Testis (tissue), 3 donors: ENCODE data around the gene BAK1. TPM values are rescaled to one million over a fixed set of nuclear protein-coding genes. Genes with fewer than 3 reads are reported as not detected.
A peak's percentile ranks its signal among the peaks of the same experiment; 100 is the strongest.

Experiments used
- DNase-seq: peaks from one replicate; pipeline ENCODE4 v3.0.0-alpha.2; 2019
- H3K27ac ChIP-seq, 2 donors: fragments of 200-600 bp; sonication (generic); one replicate each; pipeline ENCODE4 v1.5.1; 2019
- H3K27me3 ChIP-seq: fragments of 200-600 bp; sonication (generic); one replicate; pipeline ENCODE4 v1.5.1; 2019
- H3K36me3 ChIP-seq: fragments of 200-600 bp; sonication (generic); one replicate; pipeline ENCODE4 v1.5.1; 2017; ENCODE audit warnings: low read depth; ENCODE audit errors: missing control alignments
- H3K4me1 ChIP-seq: fragments of 200-600 bp; sonication (generic); one replicate; pipeline ENCODE4 v1.5.1; 2019
- H3K4me3 ChIP-seq, 2 donors: fragments of 200-600 bp; sonication (generic); one replicate each; pipeline ENCODE4 v1.5.1; 2017 to 2019
- H3K9me3 ChIP-seq: fragments of 200-600 bp; sonication (generic); one replicate; pipeline ENCODE4 v1.5.1; 2017
- CTCF ChIP-seq, 3 experiments: fragments of 450-650 bp in 2 of 3; fragments of 200-600 bp in 1 of 3; sonication (generic) in 1 of 3; IDR thresholded peaks; one replicate each; pipeline ENCODE4 v1.5.1; 2016 to 2019; ENCODE audit warnings: antibody characterized with exemption in 3 of 3, mild to moderate bottlenecking in 2 of 3, moderate library complexity in 1 of 3
- POLR2A ChIP-seq: fragments of 450-650 bp; IDR thresholded peaks from one replicate; pipeline ENCODE4 v1.6.1; 2017; ENCODE audit warnings: antibody characterized with exemption, mild to moderate bottlenecking, moderate library complexity
- WGBS, 2 donors: methylation state at CpG; one replicate each; pipeline ENCODE4 v1.1.5; 2018; 5-methylcytosine and 5-hydroxymethylcytosine counted together
- intact Hi-C: fragments of 100-400 bp; cut with DNase I; formaldehyde crosslinking; loops from one replicate; pipeline ENCODE4 v1.15.1; 2023; ENCODE audit warnings: low total_unique reads
- polyA plus RNA-seq: library from polyadenylated mRNA; stranded (reverse); fragments of 350-450 nt; fragmentation: Illumina TruSeq; extraction: RNeasy Lipid Tissue Mini Kit (QIAGEN cat#74804); gene quantifications from one replicate; pipeline ENCODE4 v1.2.3, GENCODE V29; 2014; ENCODE audit warnings: low read depth, low replicate concordance; ENCODE audit not compliant: insufficient read depth
- total RNA-seq, 2 donors: library from RNA; depleted of rRNA; stranded (reverse); fragments of >200 nt; gene quantifications; one replicate each; pipeline ENCODE4 v1.2.3, GENCODE V29; 2016

The BAK1 gene
- total and polyA plus RNA-seq, 3 donors from 2014 or later = 13.1 to 17.3 (median 14.8) TPM

GRCh38 chr6:33613795-33614168 is 33.7 kb upstream of the BAK1 start:
- no peak overlapping the region for H3K27ac ChIP-seq
- H3K27me3 ChIP-seq = no peaks in the 10 kb centered on the region
- H3K4me3 ChIP-seq = no peak overlapping the region
- 76 to 81% methylated on average over 7 to 9 of the region's 10 CpGs for WGBS, 2 donors
- DNase-seq = no peak
- H3K36me3 ChIP-seq = no peaks in the 10 kb centered on the region
- TF ChIP-seq CTCF (IDR thresholded peaks at IDR 0.05) (no peak), POLR2A (no peak)
- peaks cover 38% of the 10 kb centered on the region for H3K4me1 ChIP-seq
- H3K9me3 ChIP-seq = no peaks in the 10 kb centered on the region
- intact Hi-C loops = no loop called here

GRCh38 chr6:33613146-33613794 is 33.2 kb upstream of the BAK1 start:
- no peaks in the 10 kb centered on the region for H3K27me3 ChIP-seq
- H3K36me3 ChIP-seq = no peaks in the 10 kb centered on the region
- no peak for DNase-seq
- no peak overlapping the region for H3K4me3 ChIP-seq
- no peaks in the 10 kb centered on the region for H3K9me3 ChIP-seq
- TF ChIP-seq POLR2A = no peak
- intact Hi-C loops = no loop called here
- H3K4me1 ChIP-seq = peaks cover 43% of the 10 kb centered on the region
- no peak overlapping the region for H3K27ac ChIP-seq
- WGBS, 2 donors = 84 to 86% methylated on average over 7 to 8 of the region's 8 CpGs

GRCh38 chr6:33610779-33611732 is 31.0 kb upstream of the BAK1 start:
- H3K36me3 ChIP-seq = no peaks in the 10 kb centered on the region
- no peak overlapping the region for H3K4me3 ChIP-seq
- H3K4me1 ChIP-seq = peaks cover 61% of the 10 kb centered on the region
- no peaks in the 10 kb centered on the region for H3K27me3 ChIP-seq
- TF ChIP-seq POLR2A = no peak
- TF ChIP-seq CTCF (IDR thresholded peaks at IDR 0.05) = no peak
- intact Hi-C loops = no loop called here
- WGBS, 2 donors = 56 to 62% methylated on average over 17 to 22 of the region's 22 CpGs
- DNase-seq = peak; percentile 90
- peak overlapping the region in 1 of 2 donors; percentile 63 for H3K27ac ChIP-seq
- H3K9me3 ChIP-seq = no peaks in the 10 kb centered on the region

GRCh38 chr6:33610067-33610466 is 30.0 kb upstream of the BAK1 start:
- intact Hi-C loops = no loop called here
- DNase-seq = no peak
- 60 to 62% methylated on average over 4 of the region's 4 CpGs for WGBS, 2 donors
- TF ChIP-seq CTCF (IDR thresholded peaks at IDR 0.05) (no peak), POLR2A (no peak)
- H3K4me3 ChIP-seq = no peak overlapping the region
- no peaks in the 10 kb centered on the region for H3K27me3 ChIP-seq
- no peaks in the 10 kb centered on the region for H3K36me3 ChIP-seq
- H3K27ac ChIP-seq = peak overlapping the region in 1 of 2 donors; percentile 63
- no peaks in the 10 kb centered on the region for H3K9me3 ChIP-seq
- H3K4me1 ChIP-seq = peaks cover 61% of the 10 kb centered on the region

GRCh38 chr6:33609528-33609927 is 29.5 kb upstream of the BAK1 start:
- Histone ChIP-seq H3K4me1 (peaks cover 61% of the 10 kb centered on the region), H3K27me3 (no peaks in the 10 kb centered on the region), H3K4me3 (no peak overlapping the region), H3K9me3 (no peaks in the 10 kb centered on the region), H3K27ac (peak overlapping the region in 1 of 2 donors; percentile 63), H3K36me3 (no peaks in the 10 kb centered on the region)
- WGBS, 2 donors = 30 to 36% methylated on average over 6 of the region's 6 CpGs
- TF ChIP-seq POLR2A (no peak), CTCF (IDR thresholded peaks at IDR 0.05) (no peak)
- intact Hi-C loops = no loop called here
- peak; percentile 72 for DNase-seq
